Hindlimb muscle (tissue), 1 donor: ENCODE data around the gene SLC26A6. TPM values are rescaled to one million over a fixed set of nuclear protein-coding genes. Genes with fewer than 3 reads are reported as not detected.

Source experiments
- DNase-seq: peaks from one replicate; pipeline ENCODE4 v3.0.0-alpha.2; 2013
- polyA plus RNA-seq: library from polyadenylated mRNA; unstranded; fragments of 120-200 nt; gene quantifications from one replicate; pipeline ENCODE4 v1.2.1, GENCODE V29; 2013; ENCODE audit not compliant: insufficient read length

Gene SLC26A6
- polyA plus RNA-seq, 1 donor, result 8.8 TPM

DNA sequence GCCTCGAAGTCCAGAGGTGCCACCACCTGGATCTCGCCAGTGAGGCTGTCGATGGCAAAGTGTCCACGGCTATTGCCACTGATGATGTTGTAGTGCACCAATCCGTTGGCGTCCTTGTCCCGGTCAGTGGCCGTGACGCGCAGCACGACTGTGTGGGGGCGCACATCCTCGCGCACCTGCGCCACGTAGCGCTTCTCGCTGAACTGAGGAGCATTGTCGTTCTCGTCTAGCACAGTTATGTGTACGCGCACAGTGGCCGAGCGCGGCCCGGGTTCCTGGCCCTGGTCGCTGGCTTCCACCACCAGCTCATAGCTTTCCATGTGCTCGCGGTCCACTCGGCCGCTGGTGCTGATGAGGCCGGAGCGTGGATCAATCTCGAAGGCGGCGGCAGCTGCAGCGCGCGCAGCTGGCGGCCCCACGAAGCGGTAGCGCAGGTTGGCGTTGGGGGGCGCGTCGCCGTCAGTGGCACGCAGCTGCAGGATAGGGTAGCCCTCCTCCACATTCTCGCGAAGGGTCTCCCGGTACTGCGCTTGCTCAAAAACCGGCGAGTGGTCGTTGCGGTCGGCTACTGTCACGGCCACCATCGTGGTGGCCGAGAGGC lies 25.6 kb upstream of the SLC26A6 start:
- no peak for DNase-seq

DNA sequence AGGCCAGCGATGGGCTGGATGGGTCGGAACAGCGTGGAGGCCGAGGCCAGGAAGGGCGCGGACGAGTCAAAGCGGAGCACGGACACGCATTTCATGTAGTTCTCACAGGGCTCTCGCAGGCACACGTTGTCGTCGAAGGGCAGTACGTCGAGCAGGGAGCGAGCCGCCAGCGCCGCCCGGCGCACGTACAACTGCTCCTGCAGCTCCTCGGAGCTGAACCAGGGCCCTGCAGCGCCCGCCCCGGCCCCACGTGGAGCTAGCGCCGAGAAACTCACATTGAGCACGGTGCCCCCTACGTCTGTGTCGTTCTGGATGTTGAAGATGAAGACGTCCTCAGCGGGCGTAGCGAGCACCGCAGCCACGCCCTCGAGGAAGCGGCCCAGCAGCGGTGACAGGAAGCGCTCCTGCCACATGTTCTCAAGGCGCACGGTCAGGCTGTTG lies 21.6 kb upstream of the SLC26A6 start:
- no peak for DNase-seq

DNA sequence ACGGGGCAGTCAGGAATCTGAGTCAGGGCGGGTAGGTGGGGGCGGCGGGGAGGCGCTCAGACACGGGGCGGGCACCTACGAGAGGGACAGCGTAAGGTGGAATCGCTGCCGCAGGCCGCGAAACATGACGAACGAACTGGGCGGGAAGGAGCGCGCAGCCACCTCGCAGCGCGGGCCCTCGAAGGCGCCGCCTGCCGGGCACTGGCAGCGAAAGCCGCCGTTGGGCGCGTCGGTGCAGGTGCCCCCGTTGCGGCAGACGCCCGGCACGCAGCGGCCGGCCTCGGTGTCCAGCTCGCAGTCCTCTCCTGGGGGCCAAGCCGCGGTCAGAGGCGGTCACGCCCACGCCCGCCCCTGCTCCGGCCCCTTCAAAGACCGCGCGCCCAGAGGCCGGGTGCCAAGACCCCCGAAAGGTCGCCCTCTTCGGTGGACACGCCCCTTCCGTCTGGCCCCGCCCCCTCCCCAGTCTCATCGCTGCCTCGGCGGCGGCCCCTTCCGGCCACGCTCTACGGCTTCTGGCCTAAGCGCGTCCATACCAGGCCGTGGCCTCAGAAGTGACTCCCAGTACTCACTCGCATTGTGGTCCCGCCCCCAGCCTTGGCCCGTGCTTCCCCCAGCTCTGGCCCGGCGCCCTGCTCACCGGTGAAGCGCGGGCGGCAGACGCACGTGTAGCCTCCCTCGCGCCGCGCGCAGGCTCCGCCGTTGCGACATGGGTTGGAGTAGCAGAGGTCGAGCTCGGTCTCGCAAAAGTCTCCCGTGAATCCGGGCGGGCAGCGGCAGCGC lies 21.0 kb upstream of the SLC26A6 start:
- DNase-seq, result peak; percentile 64

DNA sequence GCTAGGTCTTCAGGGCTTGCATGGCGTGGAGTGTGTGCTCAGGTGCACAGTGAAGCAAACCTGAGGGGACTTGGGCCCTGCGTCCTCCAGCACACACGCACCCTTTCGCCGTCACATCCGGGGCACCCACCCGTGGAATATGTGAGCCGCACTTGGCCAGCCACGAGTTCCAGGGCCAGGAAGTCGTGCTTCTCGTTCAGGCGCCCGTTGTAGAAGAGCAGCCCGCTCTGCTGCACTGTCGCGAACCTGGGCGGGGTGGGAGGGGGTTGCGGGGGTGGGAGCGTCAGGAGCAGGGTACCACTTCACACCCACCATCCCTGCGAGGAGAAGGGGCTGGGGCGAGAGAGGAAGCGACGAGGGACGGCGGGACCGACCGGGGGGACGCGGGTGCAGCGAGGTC lies 20.3 kb upstream of the SLC26A6 start:
- DNase-seq, result no peak

DNA sequence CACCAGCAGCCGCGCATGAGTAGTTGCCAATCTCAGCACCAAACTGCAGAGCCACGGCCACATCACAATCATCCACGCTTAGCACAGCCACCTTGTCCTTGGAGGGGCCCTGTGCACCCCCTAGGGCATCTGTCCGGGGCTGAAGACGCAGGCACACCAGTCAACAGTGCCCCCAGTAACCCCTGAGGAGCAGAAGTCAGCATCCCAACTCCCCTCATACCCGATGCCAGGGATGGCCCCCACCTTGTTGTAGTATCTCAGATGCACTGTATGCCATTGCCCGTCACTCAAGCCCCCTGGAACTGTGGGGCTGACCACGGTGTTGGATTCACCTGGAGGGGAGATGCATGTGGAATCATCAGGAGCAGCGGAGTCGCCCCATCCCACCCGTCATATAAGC lies 19.8 kb upstream of the SLC26A6 start:
- DNase-seq, result no peak

DNA sequence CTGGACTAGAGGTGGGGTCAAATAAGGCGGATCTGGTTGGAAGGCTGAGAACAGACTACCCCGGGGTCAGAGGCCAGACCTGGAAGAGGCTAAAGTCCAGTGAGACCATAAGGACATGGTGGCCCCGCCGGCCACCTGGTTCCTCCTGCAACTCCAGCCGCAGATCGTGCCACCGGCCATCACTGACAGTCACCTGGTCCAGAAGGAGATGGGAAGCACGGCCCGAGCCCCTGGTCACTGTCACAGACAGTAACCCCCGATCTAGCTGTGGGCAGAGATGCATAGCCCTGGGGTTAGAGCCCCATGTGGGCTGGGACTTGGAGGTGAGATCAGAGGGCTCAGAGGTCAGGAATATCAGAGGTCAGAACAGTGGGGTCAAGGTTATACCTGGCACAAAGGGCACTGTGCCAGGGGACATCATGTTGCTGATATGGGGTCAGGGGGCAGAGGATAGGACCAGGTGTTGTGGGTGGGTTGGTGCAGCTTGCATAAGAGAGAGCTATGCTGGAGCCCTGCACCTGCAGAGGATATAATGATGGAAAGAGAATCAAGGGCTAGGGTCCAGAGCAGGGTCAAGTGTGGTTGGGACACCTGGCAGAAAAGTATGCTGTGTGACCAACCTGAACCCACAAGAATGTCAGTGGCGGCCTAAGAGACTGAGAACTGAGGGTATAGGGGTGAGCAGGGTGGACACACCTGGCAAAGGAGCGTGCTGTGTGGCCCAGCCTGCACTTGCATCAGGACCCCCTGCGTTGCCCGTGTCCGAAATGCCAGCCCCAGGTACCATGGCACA lies 17.9 kb upstream of the SLC26A6 start:
- no peak for DNase-seq

DNA sequence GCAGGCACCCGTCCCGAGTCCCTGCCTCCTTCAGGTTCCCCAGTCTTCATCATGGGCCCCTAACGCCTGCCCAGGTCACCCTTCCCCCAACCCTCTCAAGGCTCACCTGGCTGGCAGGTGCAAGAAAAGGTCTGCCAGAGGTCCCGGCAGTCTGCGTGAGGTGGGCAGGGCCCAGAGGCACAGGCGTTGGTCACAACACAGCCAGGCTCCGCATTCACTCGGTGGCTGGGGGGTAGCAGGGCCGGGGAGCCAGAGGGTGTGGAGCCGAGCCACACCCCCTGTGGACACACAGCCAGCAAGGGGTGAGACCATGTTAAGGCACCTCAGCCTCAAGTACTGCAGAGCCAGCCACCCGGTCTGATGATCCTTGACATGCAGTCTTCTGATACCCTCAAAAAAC lies 16.5 kb upstream of the SLC26A6 start:
- no peak for DNase-seq

DNA sequence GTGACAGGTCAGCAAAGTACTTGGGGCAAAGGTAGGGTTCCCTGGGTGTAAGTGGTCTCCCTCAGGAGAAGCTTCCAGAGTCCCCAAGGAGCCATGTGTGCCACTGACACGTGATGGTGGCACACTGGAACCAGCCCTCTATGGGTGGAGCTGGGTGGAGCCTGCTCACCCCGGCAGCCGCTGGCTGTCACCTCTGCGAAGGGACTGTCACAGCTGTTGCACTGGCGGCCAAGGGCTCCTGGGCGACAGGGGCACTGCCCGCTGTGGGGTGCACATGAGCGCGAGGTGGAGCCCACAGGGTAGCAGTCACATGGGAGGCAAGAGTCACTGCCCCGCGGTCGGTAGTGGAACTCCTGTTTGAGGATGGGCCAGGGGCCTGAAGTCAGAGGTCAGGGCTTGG lies 15.5 kb upstream of the SLC26A6 start:
- no peak for DNase-seq

DNA sequence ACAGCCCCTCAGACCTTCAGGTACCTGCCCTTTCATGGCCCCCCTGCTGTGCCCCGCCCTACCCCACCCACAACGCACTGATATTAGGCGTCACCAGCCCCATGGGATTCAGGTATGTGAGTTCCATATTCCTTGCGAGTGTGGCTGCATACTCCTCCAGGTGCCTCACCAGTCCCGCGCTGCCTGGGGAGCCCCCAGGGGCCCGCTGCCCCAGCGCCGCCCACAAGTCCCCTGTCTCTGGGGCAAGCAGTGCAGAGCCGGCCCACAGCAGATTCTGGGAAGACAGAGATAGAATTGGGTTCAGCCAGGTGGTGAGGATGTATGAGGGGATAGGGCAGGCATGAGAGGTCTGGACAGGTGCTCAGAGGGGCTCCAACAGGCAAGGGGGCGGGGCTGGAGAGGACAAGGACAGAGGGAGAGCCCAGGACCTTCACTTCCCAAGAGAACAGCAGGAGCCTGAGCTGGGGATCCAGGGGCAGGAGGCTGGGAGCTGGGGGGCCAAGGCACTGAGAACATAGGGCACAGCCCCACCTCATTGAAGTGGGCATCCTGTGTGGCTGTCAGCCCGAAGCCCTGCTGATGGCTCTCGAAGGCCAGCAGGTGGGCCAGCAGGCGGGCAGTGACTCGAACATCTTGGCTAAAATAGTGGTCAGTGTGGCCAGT lies 13.1 kb upstream of the SLC26A6 start:
- no peak for DNase-seq

DNA sequence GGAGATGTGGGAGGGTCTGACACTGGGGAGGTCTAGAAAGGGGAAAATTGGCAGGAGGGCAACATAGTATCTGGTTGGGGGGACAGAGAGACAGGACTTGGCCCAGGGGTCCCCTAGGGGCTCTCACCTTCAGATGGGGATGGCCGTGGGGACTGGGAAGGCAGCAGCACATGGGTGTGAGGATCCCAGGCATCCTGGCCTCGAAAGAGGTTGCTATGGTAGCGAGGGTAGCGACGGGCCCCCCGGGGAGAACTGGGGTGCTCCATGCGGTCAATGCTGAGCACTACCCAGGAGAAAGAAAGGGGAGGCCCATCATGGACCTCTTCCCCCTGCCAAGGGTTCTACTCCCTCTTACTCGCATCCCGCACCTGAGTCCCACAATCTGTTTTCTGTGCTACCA lies 12.5 kb upstream of the SLC26A6 start:
- no peak for DNase-seq

DNA sequence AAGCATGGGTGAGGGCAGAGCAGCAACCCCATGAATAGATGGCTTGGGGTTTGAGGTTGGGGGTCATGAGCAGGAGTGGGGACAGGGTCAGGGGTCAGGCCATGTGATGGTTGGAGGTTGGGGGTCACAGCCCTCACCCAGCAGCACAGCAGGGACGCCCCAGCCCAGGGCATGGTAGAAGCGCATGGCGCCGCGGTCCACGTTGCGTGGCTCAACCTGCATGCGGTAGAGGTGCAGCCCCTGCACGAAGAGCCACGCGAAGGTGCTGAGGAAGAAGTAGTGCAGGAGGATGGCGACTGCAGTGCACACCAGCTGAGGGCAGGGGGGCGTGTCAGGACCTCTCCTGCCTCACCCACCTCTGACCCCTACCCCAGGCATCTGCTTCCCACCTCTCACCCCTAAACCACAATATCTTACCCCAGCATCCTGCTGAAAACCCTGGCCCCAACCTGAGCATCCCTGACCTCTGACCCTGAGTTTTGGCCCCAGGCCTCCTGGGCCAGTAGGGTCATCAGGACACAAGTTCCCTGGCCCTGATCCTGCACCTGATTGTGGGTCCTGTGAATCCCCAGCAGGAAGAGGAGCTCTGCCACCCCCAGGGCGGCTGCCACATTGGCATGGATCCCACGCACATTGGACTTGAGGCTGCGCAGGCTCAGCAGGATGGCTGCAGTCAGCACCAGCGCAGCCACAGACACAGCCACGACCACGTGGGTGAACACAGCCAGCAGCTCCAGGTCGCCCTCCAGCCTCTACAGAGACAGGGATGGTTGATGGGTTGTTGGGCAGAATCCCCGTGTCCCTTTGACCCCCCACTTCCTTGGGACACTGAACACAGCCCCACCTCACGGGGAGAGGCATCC lies 9.9 kb upstream of the SLC26A6 start:
- DNase-seq, result no peak

DNA sequence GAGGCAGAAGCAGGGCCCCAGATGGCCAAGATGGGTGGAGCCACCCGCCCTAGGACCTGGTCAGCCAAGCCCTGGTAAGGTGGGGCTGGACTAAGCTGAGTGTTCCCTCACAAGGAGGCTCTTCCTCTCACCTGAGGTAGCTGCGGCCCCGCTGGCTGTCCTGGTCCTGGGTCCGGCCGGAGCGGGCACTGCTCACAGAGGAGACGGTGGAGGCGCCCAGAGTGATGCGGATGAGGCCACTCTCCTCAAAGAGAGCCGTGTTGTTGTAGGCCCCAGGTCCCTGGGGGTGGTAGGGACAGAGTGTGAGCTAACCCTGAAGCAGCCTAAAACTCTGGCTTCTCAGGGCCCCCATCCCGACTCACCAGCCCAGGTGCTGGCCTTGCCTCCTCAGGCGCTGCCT lies 7.3 kb upstream of the SLC26A6 start:
- DNase-seq, result no peak

DNA sequence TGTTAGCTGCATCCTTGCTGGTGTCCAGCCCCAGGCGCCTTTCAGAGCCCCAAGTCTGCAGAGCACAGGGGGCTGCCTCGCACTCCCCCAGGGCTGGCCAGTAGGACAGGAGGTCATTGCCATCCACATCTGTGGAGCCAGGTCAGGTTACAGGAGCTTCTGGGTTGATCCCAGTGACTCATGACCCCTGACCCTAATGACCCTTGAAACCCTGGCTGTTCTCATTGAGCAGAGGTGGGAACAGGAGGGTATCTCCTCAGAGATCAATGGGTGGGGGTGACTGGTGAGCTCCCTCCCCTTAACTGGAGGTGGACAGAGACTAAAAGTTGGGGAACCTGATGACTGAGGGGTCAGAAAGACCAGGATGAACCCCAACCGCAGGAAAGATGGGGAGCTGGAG lies 6.1 kb upstream of the SLC26A6 start:
- DNase-seq, result no peak

DNA sequence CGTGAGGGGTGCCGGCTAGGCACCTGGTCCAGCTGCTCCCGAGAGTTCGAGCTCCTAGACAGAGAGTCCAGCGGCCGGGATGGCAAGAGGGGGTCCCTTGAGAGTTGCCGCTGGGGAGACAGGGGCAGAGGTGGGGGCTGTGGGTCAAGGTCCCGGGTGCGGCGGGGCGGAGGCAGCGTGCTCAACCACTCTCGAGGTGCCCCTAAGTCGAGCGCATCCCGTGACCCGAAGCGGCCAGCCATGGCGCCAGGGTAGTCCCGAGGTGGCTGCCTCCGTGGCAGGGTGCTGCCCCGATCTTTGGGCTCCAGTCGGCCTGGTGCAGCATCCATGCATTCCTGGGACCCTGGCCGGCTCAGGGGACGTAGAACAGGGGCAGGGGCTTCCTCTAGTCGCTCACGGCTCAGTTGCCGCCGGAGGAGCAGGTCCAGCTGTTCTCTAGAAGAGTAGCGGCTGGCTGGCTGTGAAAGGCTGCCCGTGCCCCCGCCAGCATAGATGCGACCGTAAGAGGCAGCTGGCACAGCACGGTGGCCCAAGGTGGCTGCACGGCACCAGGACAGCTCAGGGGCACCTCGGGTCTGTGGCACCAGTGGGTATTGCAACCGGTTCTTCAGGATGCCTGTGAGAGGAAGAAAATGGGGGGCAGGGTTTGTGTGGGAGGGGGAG lies 4.8 kb upstream of the SLC26A6 start:
- no peak for DNase-seq

DNA sequence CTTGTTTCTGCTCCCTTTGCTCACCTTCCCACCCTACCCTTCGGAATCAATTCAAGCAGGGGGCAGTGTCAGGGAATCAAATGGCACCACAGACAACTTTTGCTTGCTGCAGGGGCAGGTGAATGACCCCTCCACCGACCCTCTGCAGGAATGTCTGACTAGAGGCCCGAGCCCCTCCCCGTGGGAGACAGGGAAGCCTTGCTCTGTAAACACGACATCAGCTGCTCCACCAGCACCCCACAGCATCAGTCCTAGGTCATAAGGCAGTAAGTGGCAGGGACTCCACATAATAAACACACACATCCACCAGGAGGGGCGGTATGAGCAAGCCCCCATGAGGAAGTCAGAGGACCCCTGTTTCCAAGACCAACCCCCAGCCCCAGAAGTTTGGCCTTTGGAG lies 2.0 kb upstream of the SLC26A6 start:
- DNase-seq, result no peak

DNA sequence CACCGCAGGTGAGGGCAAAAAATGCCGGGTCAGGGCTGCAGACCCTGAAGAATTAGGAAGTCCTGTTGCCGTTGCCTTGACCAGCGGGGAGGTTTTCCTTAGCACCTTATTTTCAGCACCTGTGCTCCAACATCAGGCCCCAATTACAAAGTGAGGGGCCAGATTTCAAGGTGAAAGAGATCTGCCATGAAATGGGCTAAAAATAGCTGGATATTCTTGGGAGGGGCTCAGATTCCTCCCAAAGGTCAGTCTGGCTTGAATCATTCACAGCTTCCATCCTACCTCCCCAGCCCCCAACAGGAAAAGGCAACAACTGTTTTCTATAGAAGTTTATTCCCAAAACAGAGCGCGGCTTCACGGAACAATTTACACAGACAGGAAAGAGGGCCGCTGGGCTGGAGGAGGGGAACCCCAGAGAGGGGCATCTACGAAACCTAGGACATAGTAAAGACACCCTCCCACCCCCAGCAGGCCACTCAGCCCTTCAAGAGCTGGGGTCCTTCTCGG lies 941 bp upstream of the SLC26A6 start:
- no peak for DNase-seq

DNA sequence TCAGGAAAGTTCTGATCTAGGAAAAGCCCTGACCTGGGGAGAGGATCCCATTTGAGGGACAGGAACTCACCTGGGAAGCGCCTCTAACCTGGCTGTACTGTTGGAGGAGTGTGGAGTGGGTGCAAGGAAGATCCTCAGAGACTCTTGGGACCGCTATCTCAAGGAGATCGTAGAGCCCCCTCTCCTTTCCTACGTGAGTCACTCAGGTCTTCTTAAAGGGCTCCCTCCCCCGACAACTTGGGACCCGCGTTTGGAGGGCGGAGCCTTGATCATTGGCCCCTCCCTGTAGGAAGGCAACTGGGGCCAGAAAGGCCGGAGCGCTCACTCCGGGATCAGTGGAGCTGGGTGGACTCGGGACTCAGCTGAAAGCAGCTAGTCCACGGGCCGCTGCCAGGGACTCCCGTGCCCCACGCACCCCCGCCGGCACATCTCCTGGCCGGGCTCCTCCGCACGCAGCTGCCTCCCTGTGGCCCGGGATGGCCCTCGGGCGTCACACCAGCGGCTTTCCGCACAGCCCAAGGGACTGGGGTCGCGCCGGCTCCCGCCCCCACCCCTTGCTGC lies 520 bp downstream of the SLC26A6 start:
- DNase-seq, result peak; percentile 14

DNA sequence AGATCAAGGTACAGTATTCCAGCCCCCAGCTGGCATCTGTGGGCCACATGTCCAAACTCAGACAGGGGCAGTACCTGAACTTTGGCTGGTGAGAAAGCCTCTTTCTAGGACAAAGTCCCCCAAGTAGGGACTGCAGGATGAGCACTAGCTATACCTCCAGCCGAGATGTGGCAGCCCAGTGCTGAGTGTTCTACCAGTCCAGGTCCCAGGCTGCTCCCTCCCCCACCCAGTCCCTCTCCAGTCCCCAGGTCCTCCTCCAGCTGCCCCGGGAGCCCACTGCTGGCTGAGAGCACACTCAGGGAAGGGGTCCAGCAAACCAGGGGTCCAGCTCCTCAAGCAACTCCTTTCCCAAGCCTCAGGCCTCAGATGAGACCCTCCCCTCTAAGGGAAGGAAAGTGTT lies 1.5 kb downstream of the SLC26A6 start:
- no peak for DNase-seq

DNA sequence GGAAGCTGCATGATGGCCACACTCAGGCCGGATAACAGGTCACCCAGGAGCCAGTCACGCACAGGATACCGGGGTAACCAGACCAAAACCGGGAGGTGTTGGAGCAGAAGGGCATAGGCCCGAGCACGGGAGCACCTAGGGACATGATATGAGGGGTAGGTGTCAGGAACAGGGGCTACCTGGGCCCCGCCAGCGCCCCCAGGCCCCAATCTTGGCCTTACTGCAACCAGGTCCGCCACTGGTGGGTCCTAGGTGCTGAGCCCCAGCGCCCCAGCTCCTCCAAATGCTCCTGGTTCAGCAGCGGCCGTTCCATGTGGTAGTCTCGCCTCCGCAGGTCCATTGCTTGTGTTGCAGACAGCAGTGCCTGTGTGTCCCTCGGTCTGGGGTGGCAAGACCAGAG lies 2.0 kb downstream of the SLC26A6 start:
- DNase-seq, result no peak

DNA sequence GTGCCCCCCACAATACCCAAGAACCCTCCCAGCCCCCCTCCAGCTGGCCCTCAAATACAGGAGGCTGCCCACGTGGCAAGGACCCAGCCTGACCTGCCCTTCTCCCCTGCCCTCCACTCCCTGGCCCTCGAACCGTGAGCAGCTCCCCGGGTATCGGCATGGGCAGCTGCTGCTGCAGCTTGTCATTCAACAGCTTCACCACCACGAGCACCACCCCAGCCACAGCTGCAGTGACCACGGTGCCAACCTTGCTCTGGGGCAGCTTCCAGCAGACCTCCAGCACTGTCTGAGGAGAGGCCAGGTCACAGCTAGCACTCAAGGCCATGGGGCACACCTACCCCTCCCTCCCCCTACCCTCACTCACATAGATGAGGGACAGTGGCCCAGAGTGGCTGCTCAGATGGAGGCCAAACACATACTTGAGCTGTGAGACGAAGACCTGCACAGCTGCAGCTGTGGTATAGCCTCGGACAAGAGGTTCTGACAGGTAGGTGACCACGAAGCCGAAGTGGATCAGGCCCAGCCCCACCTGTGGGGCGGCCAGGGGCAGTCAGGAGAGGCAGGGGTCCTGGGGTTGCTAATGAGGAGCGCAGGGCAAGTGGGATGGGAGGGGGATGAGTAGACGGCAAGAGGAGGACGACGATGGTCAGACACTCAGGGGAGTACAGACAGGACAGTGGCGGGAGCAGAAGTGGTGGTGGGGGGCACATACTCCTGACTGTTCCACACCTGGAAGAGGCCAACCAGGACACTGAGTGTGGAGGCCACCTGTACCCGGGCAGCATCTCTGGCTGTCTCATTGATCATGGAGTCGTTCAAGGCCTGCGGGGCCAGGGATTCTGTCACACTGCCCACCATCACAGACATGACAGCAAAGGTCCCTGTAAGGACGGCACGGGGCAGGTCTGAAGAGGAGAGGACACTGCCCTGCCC lies 3.5 kb downstream of the SLC26A6 start:
- DNase-seq, result no peak
